Pancreas (tissue), 10 donors: ENCODE results near the gene SDK1. TPM values are rescaled to one million over a fixed set of nuclear protein-coding genes. Genes with fewer than 3 reads are reported as not detected.

Experiments
- ATAC-seq, 4 donors: fragments of 200-7000 bp; cut with Tn5 transposase; one replicate each; pipeline versions ENCODE4 v1.8.0 to v1.9.1; 2020; ENCODE audit warnings: mild to moderate bottlenecking in 4 of 4, moderate library complexity in 4 of 4
- DNase-seq, 6 donors: peaks; one replicate each; pipeline ENCODE4 v3.0.0-alpha.2; 2020
- FAIRE-seq: peaks from 2 replicates; lab custom pipeline; 2012; peaks lifted over from hg19 to GRCh38; lab: Jason Lieb, UNC
- H3K27ac ChIP-seq, 4 donors: fragments of 200-600 bp; sonication (generic); 1 replicate in 3 of 4; 2 replicates in 1 of 4; pipeline versions ENCODE4 v1.5.0 to v1.8.0; 2020
- H3K27me3 ChIP-seq, 4 donors: fragments of 200-600 bp; one replicate each; pipeline ENCODE4 v1.8.0; 2021
- H3K36me3 ChIP-seq, 3 donors: fragments of 200-600 bp; sonication (generic) in 1 of 3; one replicate each; pipeline versions ENCODE4 v1.5.0 to v1.8.0; 2020 to 2021
- H3K4me1 ChIP-seq, 3 donors: fragments of 200-600 bp; one replicate each; pipeline ENCODE4 v1.8.0; 2021
- H3K4me3 ChIP-seq, 4 donors: fragments of 200-600 bp; sonication (generic) in 2 of 4; one replicate each; pipeline versions ENCODE4 v1.5.0 to v1.8.0; 2020 to 2021
- H3K9me3 ChIP-seq, 4 donors: fragments of 200-600 bp; one replicate each; pipeline ENCODE4 v1.8.0; 2021
- WGBS, 2 donors: extraction: QIAGEN DNeasy Blood & Tissue Kit; methylation state at CpG; one replicate each; pipeline ENCODE4 v1.1.7; 2013; 5-methylcytosine and 5-hydroxymethylcytosine counted together
- intact Hi-C, 3 donors: fragments of 100-400 bp; cut with DNase I; formaldehyde crosslinking; loops; one replicate each; pipeline versions ENCODE4 v1.11.1 to v1.14.2; 2022
- polyA plus RNA-seq, 2 donors: library from polyadenylated mRNA; stranded (reverse); fragments of 200-250 nt; gene quantifications; one replicate each; pipeline ENCODE4 v1.2.3, GENCODE V29; 2013
- total RNA-seq, 6 donors: library from RNA; stranded (reverse); fragmentation: NEBNext Ultra II Directional in 4 of 6; extraction: Animal tissue kit (Norgen Biotek cat#: 25700) in 4 of 6; gene quantifications; one replicate each; pipeline versions ENCODE4 v1.2.1 to v1.2.4, GENCODE V29; 2021 to 2023
- TF ChIP-seq, protein P1 (sequence below), 4 donors: fragments of 200-600 bp; sonication (generic) in 3 of 4; IDR thresholded peaks; one replicate each; pipeline versions ENCODE4 v1.5.0 to v1.8.0; 2021; ENCODE audit warnings: antibody characterized with exemption in 4 of 4
- donor health status: healthy with polysubstance abuse.
- donor health status: DM: no; HTN: no; CAD: no; lungs with moderate emphysema.
- donor health status: DM: no; HTN: no; CAD: no.
- donor health status: control.
- donor health status: control.
- donor health status: Bipolar disorder and iron deficiency.
- donor health status: DM: yes; HTN: yes; CAD: no.
- donor health status: DM: no; HTN: no; CAD: no.
- donor health status: DM: no; HTN: no; CAD: no.
- donor health status: DM: yes; HTN: yes; CAD: no.

The SDK1 gene, protein sequence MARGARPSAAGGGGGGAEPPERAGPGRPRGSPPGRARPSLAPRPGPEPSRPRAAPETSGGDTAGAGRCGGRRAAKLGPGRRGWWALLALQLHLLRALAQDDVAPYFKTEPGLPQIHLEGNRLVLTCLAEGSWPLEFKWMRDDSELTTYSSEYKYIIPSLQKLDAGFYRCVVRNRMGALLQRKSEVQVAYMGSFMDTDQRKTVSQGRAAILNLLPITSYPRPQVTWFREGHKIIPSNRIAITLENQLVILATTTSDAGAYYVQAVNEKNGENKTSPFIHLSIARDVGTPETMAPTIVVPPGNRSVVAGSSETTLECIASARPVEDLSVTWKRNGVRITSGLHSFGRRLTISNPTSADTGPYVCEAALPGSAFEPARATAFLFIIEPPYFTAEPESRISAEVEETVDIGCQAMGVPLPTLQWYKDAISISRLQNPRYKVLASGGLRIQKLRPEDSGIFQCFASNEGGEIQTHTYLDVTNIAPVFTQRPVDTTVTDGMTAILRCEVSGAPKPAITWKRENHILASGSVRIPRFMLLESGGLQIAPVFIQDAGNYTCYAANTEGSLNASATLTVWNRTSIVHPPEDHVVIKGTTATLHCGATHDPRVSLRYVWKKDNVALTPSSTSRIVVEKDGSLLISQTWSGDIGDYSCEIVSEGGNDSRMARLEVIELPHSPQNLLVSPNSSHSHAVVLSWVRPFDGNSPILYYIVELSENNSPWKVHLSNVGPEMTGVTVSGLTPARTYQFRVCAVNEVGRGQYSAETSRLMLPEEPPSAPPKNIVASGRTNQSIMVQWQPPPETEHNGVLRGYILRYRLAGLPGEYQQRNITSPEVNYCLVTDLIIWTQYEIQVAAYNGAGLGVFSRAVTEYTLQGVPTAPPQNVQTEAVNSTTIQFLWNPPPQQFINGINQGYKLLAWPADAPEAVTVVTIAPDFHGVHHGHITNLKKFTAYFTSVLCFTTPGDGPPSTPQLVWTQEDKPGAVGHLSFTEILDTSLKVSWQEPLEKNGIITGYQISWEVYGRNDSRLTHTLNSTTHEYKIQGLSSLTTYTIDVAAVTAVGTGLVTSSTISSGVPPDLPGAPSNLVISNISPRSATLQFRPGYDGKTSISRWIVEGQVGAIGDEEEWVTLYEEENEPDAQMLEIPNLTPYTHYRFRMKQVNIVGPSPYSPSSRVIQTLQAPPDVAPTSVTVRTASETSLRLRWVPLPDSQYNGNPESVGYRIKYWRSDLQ (N-terminal part only)
- total RNA-seq = 10 to 100 TPM; 15.0 to 30.8 (median 22.3) TPM
- 10 to 100 TPM; 10.8 to 15.1 TPM for polyA plus RNA-seq

DNA sequence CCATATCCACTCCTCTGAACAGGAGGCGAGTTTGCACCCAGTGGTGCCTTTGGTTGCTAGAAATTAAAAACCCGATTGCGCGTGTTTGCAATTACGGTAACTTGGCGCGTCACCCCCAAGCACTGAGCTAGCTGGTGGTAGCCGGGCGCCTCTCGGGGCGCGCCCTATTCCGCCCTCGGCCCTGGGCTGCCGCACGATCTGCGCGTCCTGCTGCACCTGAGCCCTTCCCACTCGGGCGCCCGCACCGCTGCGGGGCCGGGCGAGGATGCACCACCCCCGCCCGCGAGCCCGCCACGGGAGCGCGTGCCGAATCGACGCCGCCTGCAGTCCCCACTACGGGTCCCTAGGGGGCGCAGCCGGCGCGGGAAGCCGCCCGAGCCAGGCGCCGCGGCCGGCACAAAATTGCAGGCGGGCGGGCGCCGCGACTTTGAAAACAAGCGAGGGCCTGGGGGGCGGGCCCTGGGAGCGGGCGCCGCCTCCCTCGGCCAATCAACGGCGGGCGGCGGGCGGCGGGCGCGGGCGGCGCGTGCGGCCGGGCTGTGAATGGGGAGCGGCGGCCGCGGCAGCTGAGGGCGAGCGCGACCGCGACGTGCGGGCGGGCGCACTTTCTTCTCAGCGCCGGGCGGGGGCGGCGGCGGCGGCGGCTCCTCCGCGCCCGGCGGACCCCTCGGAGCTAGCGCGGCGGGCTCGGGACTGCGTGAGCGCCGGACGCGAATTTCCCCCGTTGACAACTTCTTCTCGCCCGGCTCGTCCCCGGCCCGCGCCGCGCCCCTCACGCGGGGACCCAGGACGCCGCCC is at the start of gene SDK1:
Gene SDK1 (plus strand): TSS at position 602 of the 798 bp plus-strand sequence. CDS start 335 bp downstream, outside the sequence.
- ATAC-seq (peak; percentile 90 to 93 (median 92)), DNase-seq (peak; percentile 92 to 98 (median 94)), FAIRE-seq (no peak)
- TF ChIP-seq, protein P1, sequence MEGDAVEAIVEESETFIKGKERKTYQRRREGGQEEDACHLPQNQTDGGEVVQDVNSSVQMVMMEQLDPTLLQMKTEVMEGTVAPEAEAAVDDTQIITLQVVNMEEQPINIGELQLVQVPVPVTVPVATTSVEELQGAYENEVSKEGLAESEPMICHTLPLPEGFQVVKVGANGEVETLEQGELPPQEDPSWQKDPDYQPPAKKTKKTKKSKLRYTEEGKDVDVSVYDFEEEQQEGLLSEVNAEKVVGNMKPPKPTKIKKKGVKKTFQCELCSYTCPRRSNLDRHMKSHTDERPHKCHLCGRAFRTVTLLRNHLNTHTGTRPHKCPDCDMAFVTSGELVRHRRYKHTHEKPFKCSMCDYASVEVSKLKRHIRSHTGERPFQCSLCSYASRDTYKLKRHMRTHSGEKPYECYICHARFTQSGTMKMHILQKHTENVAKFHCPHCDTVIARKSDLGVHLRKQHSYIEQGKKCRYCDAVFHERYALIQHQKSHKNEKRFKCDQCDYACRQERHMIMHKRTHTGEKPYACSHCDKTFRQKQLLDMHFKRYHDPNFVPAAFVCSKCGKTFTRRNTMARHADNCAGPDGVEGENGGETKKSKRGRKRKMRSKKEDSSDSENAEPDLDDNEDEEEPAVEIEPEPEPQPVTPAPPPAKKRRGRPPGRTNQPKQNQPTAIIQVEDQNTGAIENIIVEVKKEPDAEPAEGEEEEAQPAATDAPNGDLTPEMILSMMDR (IDR thresholded peaks at IDR 0.05) = peak; percentile 84 to 97 (median 95)
- H3K4me1 ChIP-seq = peaks cover 0 to 9% (median 0%) of the 10 kb centered on the region in 3 donors
- H3K36me3 ChIP-seq = no peaks in the 10 kb centered on the region
- peak within 1 kb of the TSS; percentile 16 to 60 (median 53) for H3K27ac ChIP-seq
- H3K27me3 ChIP-seq = no peaks in the 10 kb centered on the region
- H3K4me3 ChIP-seq = peak within 1 kb of the TSS; percentile 61 to 76 (median 67)
- 1% methylated on average over 63 to 119 of the region's 119 CpGs for WGBS, 2 donors
- H3K9me3 ChIP-seq = no peaks in the 10 kb centered on the region
- intact Hi-C loops = loop anchor here in 1 of 3 donors (10.0 kb wide), 1 partner anchor 594 kb away; no protein-coding TSS in a partner anchor

DNA sequence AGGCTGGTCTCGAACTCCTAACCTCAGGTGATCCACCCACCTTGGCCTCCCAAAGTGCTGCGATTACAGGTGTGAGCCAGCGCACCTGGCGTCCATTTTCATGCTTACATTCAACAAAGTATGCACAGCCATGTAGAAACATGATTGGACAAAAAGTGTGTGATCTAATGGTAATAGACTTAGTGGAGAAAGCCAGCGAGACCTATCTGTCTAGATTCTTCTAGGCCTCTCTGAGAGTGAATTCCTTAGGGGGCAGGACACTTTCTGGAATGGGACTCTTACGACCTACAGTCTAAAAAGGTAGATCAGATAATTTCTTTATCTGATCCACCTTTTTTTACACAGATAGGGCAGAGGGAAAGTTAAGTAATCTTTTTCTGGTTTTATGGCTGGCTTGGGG is 46.3 kb upstream of the SDK1 start:
- intact Hi-C loops = no loop called here
- H3K36me3 ChIP-seq = no peaks in the 10 kb centered on the region
- H3K27ac ChIP-seq = no peak overlapping the region
- FAIRE-seq (no peak), DNase-seq (no peak), ATAC-seq (no peak)
- no peaks in the 10 kb centered on the region for H3K27me3 ChIP-seq
- WGBS, 2 donors = 87 to 89% methylated on average over 6 of the region's 6 CpGs
- H3K9me3 ChIP-seq = no peaks in the 10 kb centered on the region
- TF ChIP-seq, protein P1 (IDR thresholded peaks at IDR 0.05) = no peak
- no peak overlapping the region for H3K4me3 ChIP-seq
- H3K4me1 ChIP-seq = no peaks in the 10 kb centered on the region

DNA sequence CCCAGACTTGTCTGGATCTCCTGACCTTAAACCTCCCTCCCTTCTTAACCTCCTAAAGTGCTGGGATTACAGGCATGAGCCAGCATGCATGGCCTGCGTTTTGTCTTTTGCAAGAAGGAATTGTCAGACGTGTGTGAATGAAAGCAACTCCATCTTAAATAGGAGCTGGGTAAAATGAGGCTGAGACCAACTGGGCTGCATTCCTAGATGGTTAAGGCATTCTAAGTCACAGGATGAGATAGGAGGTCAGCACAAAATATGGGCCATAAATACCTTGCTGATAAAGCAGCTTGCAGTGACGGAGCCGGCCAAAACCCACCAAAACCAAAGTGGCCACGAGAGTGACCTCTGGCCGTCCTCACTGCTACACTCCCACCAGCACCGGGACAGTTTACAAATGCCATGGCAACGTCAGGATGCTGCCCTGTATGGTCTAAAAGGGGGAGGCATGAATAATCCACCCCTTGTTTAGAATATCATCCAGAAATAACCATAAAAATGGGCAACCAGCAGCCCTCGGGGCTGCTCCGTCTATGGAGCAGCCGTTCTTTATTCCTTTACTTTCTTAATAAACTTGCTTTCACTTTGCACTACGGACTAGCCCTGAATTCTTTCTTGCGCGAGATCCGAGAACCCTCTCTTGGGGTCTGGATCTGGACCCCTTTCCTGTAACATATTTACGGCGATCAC is 41.2 kb upstream of the SDK1 start:
- Histone ChIP-seq H3K27ac (no peak overlapping the region), H3K4me3 (no peak overlapping the region), H3K27me3 (no peaks in the 10 kb centered on the region), H3K9me3 (no peaks in the 10 kb centered on the region), H3K4me1 (no peaks in the 10 kb centered on the region), H3K36me3 (no peaks in the 10 kb centered on the region)
- 76 to 79% methylated on average over 17 of the region's 17 CpGs for WGBS, 2 donors
- FAIRE-seq (no peak), ATAC-seq (no peak), DNase-seq (no peak)
- TF ChIP-seq, protein P1 (IDR thresholded peaks at IDR 0.05) = no peak
- intact Hi-C loops = no loop called here

DNA sequence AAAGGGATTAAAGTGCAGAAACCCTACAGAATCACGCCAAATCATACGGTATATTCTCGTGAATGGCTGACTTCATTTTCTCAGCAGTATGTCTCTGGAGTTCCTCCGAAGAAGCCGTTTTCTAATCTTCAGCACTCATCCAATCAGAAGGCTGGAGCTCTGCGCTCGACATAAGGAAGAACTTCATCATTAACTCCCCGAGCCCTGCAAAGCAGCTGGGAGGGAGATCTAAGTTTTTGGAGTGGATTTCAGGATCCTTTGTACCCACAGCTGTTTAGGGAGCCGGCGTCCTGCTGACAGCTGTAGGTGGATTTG is 40.7 kb upstream of the SDK1 start:
- no peak overlapping the region for H3K4me3 ChIP-seq
- H3K9me3 ChIP-seq = no peaks in the 10 kb centered on the region
- no peaks in the 10 kb centered on the region for H3K36me3 ChIP-seq
- no peak for DNase-seq
- H3K27me3 ChIP-seq = no peaks in the 10 kb centered on the region
- intact Hi-C loops = no loop called here
- WGBS, 2 donors = 77 to 85% methylated on average over 10 of the region's 10 CpGs
- TF ChIP-seq, protein P1 (IDR thresholded peaks at IDR 0.05) = no peak
- no peak for FAIRE-seq
- ATAC-seq = peak in 2 of 4 donors; percentile 22 to 24
- no peaks in the 10 kb centered on the region for H3K4me1 ChIP-seq
- no peak overlapping the region for H3K27ac ChIP-seq
